GM23338 (cell line): ENCODE results near the gene NOP16. TPM values are rescaled to one million over a fixed set of nuclear protein-coding genes. Genes with fewer than 3 reads are reported as not detected.

ENCODE experiments used
- ATAC-seq: fragments of 200-7000 bp; cut with Tn5 transposase; 3 replicates; pipeline ENCODE4 v1.9.1; 2020
- DNase-seq: peaks from one replicate; pipeline ENCODE4 v3.0.0-alpha.2; 2015; ENCODE audit warnings: low spot score
- H2AFZ ChIP-seq: fragments of 200-600 bp; sonication (generic); 2 replicates; pipeline ENCODE4 v1.8.0; 2016; ENCODE audit warnings: antibody characterized with exemption, mild to moderate bottlenecking, moderate library complexity
- H3F3A ChIP-seq: fragments of 200-600 bp; sonication (generic); replicated peaks from 2 replicates; pipeline ENCODE4 v1.8.0; 2017; ENCODE audit warnings: antibody characterized with exemption, mixed run types, low read depth
- H3K27ac ChIP-seq: fragments of 200-600 bp; sonication (generic); 2 replicates; pipeline ENCODE4 v1.6.1; 2016; ENCODE audit warnings: low read depth
- H3K27me3 ChIP-seq: fragments of 200-600 bp; sonication (generic); 2 replicates; pipeline ENCODE4 v1.8.0; 2016; ENCODE audit warnings: mild to moderate bottlenecking, mixed run types, moderate library complexity; ENCODE audit not compliant: insufficient read depth
- H3K36me3 ChIP-seq: fragments of 200-600 bp; sonication (generic); 2 replicates; pipeline ENCODE4 v1.8.0; 2016; ENCODE audit warnings: mild to moderate bottlenecking; ENCODE audit not compliant: insufficient read depth
- H3K4me1 ChIP-seq: fragments of 200-600 bp; sonication (generic); 2 replicates; pipeline ENCODE4 v1.8.0; 2016; ENCODE audit warnings: mild to moderate bottlenecking, moderate library complexity; ENCODE audit not compliant: insufficient read depth
- H3K4me2 ChIP-seq: fragments of 200-600 bp; sonication (generic); 2 replicates; pipeline ENCODE4 v1.7.1; 2017; ENCODE audit warnings: mixed run types
- H3K4me3 ChIP-seq: fragments of 200-600 bp; sonication (generic); 2 replicates; pipeline ENCODE4 v1.6.1; 2016; ENCODE audit warnings: mixed run types
- H3K79me2 ChIP-seq: fragments of 200-600 bp; sonication (generic); replicated peaks from 2 replicates; pipeline ENCODE4 v1.8.0; 2017; ENCODE audit warnings: mild to moderate bottlenecking; ENCODE audit not compliant: insufficient read depth
- H3K9me2 ChIP-seq: fragments of 200-600 bp; sonication (generic); 2 replicates; pipeline ENCODE4 v1.8.0; 2017; ENCODE audit not compliant: insufficient read depth
- H4K20me1 ChIP-seq: fragments of 200-600 bp; sonication (generic); replicated peaks from 2 replicates; pipeline ENCODE4 v1.8.0; 2017; ENCODE audit warnings: mild to moderate bottlenecking; ENCODE audit not compliant: insufficient read depth
- H3K27ac Mint-ChIP-seq: 2 replicates; pipeline ENCODE4 v1.8.0; 2020; ENCODE audit warnings: inconsistent platforms, mild to moderate bottlenecking, moderate library complexity, mixed read lengths
- H3K27me3 Mint-ChIP-seq: 3 replicates; pipeline ENCODE4 v1.8.0; 2022; ENCODE audit warnings: low read depth, mild to moderate bottlenecking, moderate library complexity, mixed read lengths, inconsistent platforms; ENCODE audit not compliant: insufficient read depth, poor library complexity
- H3K36me3 Mint-ChIP-seq: 3 replicates; pipeline ENCODE4 v1.8.0; 2021; ENCODE audit warnings: low read depth, mild to moderate bottlenecking, inconsistent platforms, moderate library complexity, mixed read lengths
- H3K4me1 Mint-ChIP-seq: 3 replicates; pipeline ENCODE4 v1.8.0; 2020; ENCODE audit warnings: mild to moderate bottlenecking, inconsistent platforms, mixed read lengths
- H3K4me3 Mint-ChIP-seq: 3 replicates; pipeline ENCODE4 v1.8.0; 2021; ENCODE audit warnings: moderate library complexity, mild to moderate bottlenecking, inconsistent platforms, mixed read lengths
- H3K9me3 Mint-ChIP-seq: 3 replicates; pipeline ENCODE4 v1.8.0; 2020; ENCODE audit warnings: moderate library complexity, mild to moderate bottlenecking, inconsistent platforms, mixed read lengths
- CREB1 ChIP-seq: fragments of 250-450 bp; sonication (Bioruptor Pico); IDR thresholded peaks from 2 replicates; pipeline ENCODE4 v1.5.0; 2020; ENCODE audit warnings: low read depth, mild to moderate bottlenecking, moderate library complexity
- ETS1 ChIP-seq: IDR thresholded peaks from 2 replicates; pipeline ENCODE4 v1.6.1; 2016; ENCODE audit warnings: antibody characterized with exemption
- EZH2 ChIP-seq: fragments of 200-600 bp; sonication (generic); IDR thresholded peaks from one replicate; pipeline ENCODE4 v1.8.0; 2017; ENCODE audit warnings: antibody characterized with exemption, mild to moderate bottlenecking, low read depth; ENCODE audit not compliant: unreplicated experiment
- EZH2phosphoT487 ChIP-seq: fragments of 200-600 bp; sonication (generic); IDR thresholded peaks from one replicate; pipeline ENCODE4 v1.8.1; 2018; ENCODE audit warnings: antibody characterized with exemption; ENCODE audit not compliant: unreplicated experiment
- JUNB ChIP-seq: IDR thresholded peaks from one replicate; pipeline ENCODE4 v1.6.1; 2016; ENCODE audit warnings: antibody characterized with exemption; ENCODE audit not compliant: unreplicated experiment
- NANOG ChIP-seq: IDR thresholded peaks from 2 replicates; pipeline ENCODE4 v1.6.1; 2016; ENCODE audit warnings: antibody characterized with exemption, borderline replicate concordance
- POLR2AphosphoS5 ChIP-seq: IDR thresholded peaks from 2 replicates; pipeline ENCODE4 v1.6.1; 2016; ENCODE audit warnings: antibody characterized with exemption, low read depth
- REST ChIP-seq: IDR thresholded peaks from one replicate; pipeline ENCODE4 v1.6.1; 2018; ENCODE audit warnings: antibody characterized with exemption; ENCODE audit not compliant: unreplicated experiment
- STAT1 ChIP-seq: IDR thresholded peaks from one replicate; pipeline ENCODE4 v1.6.1; 2016; ENCODE audit warnings: antibody characterized with exemption; ENCODE audit not compliant: unreplicated experiment
- ZNF114 ChIP-seq: fragments of 250-450 bp; sonication (Bioruptor Pico); IDR thresholded peaks from 2 replicates; pipeline ENCODE4 v1.5.0; 2020; ENCODE audit warnings: mild to moderate bottlenecking, moderate library complexity
- ZNF331 ChIP-seq: fragments of 250-450 bp; sonication (Bioruptor Pico); IDR thresholded peaks from 2 replicates; pipeline ENCODE4 v1.5.0; 2020; ENCODE audit warnings: low read depth, mild to moderate bottlenecking, moderate library complexity
- ZNF462 ChIP-seq: fragments of 250-450 bp; sonication (Bioruptor Pico); IDR thresholded peaks from 2 replicates; pipeline ENCODE4 v1.5.0; 2020; ENCODE audit warnings: mild to moderate bottlenecking, moderate library complexity
- polyA plus RNA-seq: library from polyadenylated mRNA; unstranded; fragments of >200 nt; fragmentation: Nextera tagmentation; extraction: Ambion mirVana; gene quantifications from 2 replicates; pipeline ENCODE4 v1.2.1, GENCODE V29; 2016
- total RNA-seq: library from RNA; depleted of rRNA; stranded (reverse); fragments of >200 nt; shearing (Covaris generic); gene quantifications from 2 replicates; pipeline ENCODE4 v1.2.3, GENCODE V29; 2014
- TF ChIP-seq, protein P1 (sequence below), 2 experiments: fragments of 200-600 bp in 1 of 2; sonication (generic) in 1 of 2; conservative IDR thresholded peaks; 2 replicates each; pipeline versions ENCODE4 v1.5.1 to v1.6.1; 2016 to 2017; ENCODE audit warnings: antibody characterized with exemption in 2 of 2, low read depth in 2 of 2, mild to moderate bottlenecking in 2 of 2, moderate library complexity in 1 of 2

Gene NOP16
- total and polyA plus RNA-seq, 2 experiments from 2014 or later, result 43.4 to 181 TPM

DNA sequence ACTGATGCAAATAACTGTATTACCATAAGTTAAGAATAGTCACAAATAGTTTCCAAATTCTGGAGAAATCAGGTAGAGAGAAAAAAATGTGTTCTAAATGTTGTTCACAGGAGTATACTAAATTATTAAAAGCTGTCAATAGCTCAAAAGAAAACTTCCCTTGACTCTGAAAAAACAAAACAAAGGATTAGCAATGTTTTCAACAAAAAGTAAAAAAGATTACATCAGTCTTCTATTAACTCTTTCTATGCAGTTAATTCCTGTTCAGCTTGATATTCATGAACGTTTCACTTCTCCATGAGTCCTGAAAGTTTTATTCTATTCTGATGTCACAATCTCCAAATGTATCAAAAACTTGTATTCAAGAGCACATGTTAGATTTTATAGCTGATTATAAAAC, 37.4 kb upstream of the NOP16 start:
- Histone ChIP-seq H3K9me2 (0 out of 2 replicates have a peak, but pooled peaks cover 3% of the 10 kb centered on the region), H3K27ac (no peak overlapping the region), H3F3A (no peaks in the 10 kb centered on the region), H3K79me2 (no peaks in the 10 kb centered on the region), H3K27me3 (no peaks in the 10 kb centered on the region), H3K4me2 (no peak overlapping the region), H3K4me3 (no peak overlapping the region), H3K36me3 (0 out of 2 replicates have a peak, but pooled peaks cover under 1% of the 10 kb centered on the region), H4K20me1 (no peaks in the 10 kb centered on the region), H3K4me1 (no peaks in the 10 kb centered on the region), H2AFZ (no peak overlapping the region)
- H3K4me1 Mint-ChIP-seq, result no peaks in the 10 kb centered on the region
- peaks cover 38% of the 10 kb centered on the region for H3K9me3 Mint-ChIP-seq
- no peak overlapping the region for H3K4me3 Mint-ChIP-seq
- H3K36me3 Mint-ChIP-seq, result peaks cover 17% of the 10 kb centered on the region; the same call in 2 of the 3 replicates
- peaks cover 1% of the 10 kb centered on the region for H3K27me3 Mint-ChIP-seq
- TF ChIP-seq EZH2phosphoT487 (no peak), POLR2AphosphoS5 (no peak), ZNF462 (no peak), JUNB (no peak), NANOG (no peak), EZH2 (no peak), CREB1 (no peak), ZNF331 (no peak), ZNF114 (CRISPR knock-in tag) (no peak), STAT1 (no peak), ETS1 (no peak), REST (no peak)
- TF ChIP-seq, protein P1, sequence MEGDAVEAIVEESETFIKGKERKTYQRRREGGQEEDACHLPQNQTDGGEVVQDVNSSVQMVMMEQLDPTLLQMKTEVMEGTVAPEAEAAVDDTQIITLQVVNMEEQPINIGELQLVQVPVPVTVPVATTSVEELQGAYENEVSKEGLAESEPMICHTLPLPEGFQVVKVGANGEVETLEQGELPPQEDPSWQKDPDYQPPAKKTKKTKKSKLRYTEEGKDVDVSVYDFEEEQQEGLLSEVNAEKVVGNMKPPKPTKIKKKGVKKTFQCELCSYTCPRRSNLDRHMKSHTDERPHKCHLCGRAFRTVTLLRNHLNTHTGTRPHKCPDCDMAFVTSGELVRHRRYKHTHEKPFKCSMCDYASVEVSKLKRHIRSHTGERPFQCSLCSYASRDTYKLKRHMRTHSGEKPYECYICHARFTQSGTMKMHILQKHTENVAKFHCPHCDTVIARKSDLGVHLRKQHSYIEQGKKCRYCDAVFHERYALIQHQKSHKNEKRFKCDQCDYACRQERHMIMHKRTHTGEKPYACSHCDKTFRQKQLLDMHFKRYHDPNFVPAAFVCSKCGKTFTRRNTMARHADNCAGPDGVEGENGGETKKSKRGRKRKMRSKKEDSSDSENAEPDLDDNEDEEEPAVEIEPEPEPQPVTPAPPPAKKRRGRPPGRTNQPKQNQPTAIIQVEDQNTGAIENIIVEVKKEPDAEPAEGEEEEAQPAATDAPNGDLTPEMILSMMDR (conservative IDR thresholded peaks at IDR 0.05; ENCODE audit: low read depth in 2 of 2), result no peak
- ATAC-seq (no peak), DNase-seq (no peak)
- no peak overlapping the region for H3K27ac Mint-ChIP-seq
